Common myeloid progenitor, CD34-positive (primary cell): ENCODE results near the gene EEF1AKMT1.

Experiments
- CTCF ChIA-PET: fragments of 350-600 bp; sonication (Branson Sonifier 250); formaldehyde crosslinking; loops from one replicate; lab custom pipeline; 2021; ENCODE audit warnings: antibody characterized with exemption; lab: Charles Lee
- POLR2A ChIA-PET: fragments of 350-600 bp; sonication (Branson Sonifier 250); formaldehyde crosslinking; loops from one replicate; lab custom pipeline; 2021; ENCODE audit warnings: antibody characterized with exemption; lab: Charles Lee
- DNase-seq, 3 donors: peaks; one replicate each; pipeline versions ENCODE4 v3.0.0 to v3.0.0-alpha.2; 2013
- H3K27ac ChIP-seq, 2 experiments: 1 replicate in 1 of 2; 2 replicates in 1 of 2; pipeline ENCODE4 v1.7.0; 2013; ENCODE audit warnings: inconsistent platforms in 2 of 2, low read length in 2 of 2, mild to moderate bottlenecking in 2 of 2, low read depth in 1 of 2, moderate library complexity in 1 of 2; ENCODE audit not compliant: severe bottlenecking in 2 of 2, insufficient read depth in 1 of 2, poor library complexity in 1 of 2
- H3K27me3 ChIP-seq, 5 experiments: replicated peaks in 2 of 5; 1 replicate in 3 of 5; 2 replicates in 2 of 5; pipeline versions ENCODE4 v1.6.1 to v1.7.0; 2013; ENCODE audit warnings: low read length in 4 of 5, mild to moderate bottlenecking in 2 of 5, moderate library complexity in 2 of 5, inconsistent platforms in 1 of 5; ENCODE audit not compliant: insufficient read depth in 5 of 5, control insufficient read depth in 4 of 5
- H3K36me3 ChIP-seq, 4 experiments: 1 replicate in 2 of 4; 2 replicates in 2 of 4; pipeline versions ENCODE4 v1.6.1 to v1.7.0; 2013; ENCODE audit warnings: low read length in 3 of 4, control low read depth in 1 of 4, mild to moderate bottlenecking in 1 of 4; ENCODE audit not compliant: control insufficient read depth in 4 of 4, insufficient read depth in 4 of 4
- H3K4me1 ChIP-seq, 4 experiments: 1 replicate in 3 of 4; 2 replicates in 1 of 4; pipeline versions ENCODE4 v1.6.1 to v1.7.1; 2013; ENCODE audit warnings: low read length in 3 of 4, mild to moderate bottlenecking in 3 of 4, control low read depth in 1 of 4, inconsistent platforms in 1 of 4, moderate library complexity in 1 of 4; ENCODE audit not compliant: control insufficient read depth in 4 of 4, insufficient read depth in 4 of 4; ENCODE audit errors: control extremely low read depth in 1 of 4
- H3K4me3 ChIP-seq, 7 experiments: 1 replicate in 4 of 7; 2 replicates in 3 of 7; pipeline versions ENCODE4 v1.5.1 to v1.7.0; 2013; ENCODE audit warnings: mild to moderate bottlenecking in 7 of 7, low read length in 6 of 7, moderate library complexity in 6 of 7, inconsistent platforms in 2 of 7, low read depth in 2 of 7, control low read depth in 1 of 7; ENCODE audit not compliant: insufficient read depth in 4 of 7, control insufficient read depth in 1 of 7; ENCODE audit errors: extremely low read depth in 1 of 7
- H3K9me3 ChIP-seq, 5 experiments: 1 replicate in 4 of 5; 2 replicates in 1 of 5; pipeline versions ENCODE4 v1.6.1 to v1.7.1; 2013; ENCODE audit warnings: low read length in 4 of 5, mild to moderate bottlenecking in 2 of 5, inconsistent platforms in 1 of 5, low read depth in 1 of 5, moderate library complexity in 1 of 5; ENCODE audit not compliant: control insufficient read depth in 4 of 5, insufficient read depth in 2 of 5; ENCODE audit errors: control extremely low read depth in 1 of 5
- WGBS: methylation state at CpG from one replicate; pipeline ENCODE4 v1.1.5; 2013; ENCODE audit not compliant: insufficient coverage; 5-methylcytosine and 5-hydroxymethylcytosine counted together

EEF1AKMT1 gene

DNA sequence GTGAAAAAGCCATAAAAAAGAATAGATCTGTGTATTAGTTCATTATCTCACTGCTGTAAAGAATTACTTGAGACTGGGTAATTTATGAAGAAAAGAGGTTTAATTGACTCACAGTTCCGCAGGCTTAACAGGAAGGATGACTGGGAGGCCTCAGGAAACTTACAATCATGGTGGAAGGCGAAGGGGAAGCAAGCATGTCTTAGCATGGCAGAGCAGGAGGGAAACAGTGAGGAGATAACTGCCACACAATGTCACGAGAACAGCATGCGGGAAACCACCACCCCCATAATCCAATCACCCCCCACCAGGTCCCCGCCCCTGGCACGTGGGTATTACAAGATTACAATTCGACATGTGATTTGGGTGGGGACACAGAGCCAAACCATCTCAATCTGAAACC lies 39.1 kb upstream of the EEF1AKMT1 start:
- ChIA-PET POLR2A (no interaction called here), CTCF (no interaction called here)
- no peaks in the 10 kb centered on the region for H3K27me3 ChIP-seq
- H3K36me3 ChIP-seq = peaks cover 18 to 51% (median 24%) of the 10 kb centered on the region in 4 experiments
- no peak overlapping the region for H3K27ac ChIP-seq
- no peaks in the 10 kb centered on the region for H3K4me1 ChIP-seq
- H3K9me3 ChIP-seq = no peaks in the 10 kb centered on the region
- WGBS = 85% methylated on average over 4 of the region's 7 CpGs
- H3K4me3 ChIP-seq = no peak overlapping the region
- no peak for DNase-seq

DNA sequence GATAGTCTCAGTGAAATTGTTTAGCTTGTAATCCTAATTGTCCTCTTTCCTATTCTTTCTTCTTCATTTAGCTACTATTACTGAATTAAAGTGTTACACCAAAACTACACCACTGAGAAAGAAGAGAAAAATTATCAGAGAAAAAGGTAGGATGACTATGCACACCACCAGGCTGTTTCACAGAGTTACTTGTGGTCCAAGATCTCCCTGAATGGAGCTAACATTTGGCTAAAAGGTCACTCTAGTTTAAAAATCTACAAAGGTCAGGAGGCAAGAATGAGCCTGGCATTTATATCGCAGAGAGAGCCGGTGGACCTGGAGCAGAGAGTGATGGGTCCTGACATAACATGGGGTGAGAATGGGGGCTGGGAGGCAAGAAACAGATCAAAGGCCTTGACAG lies 37.0 kb upstream of the EEF1AKMT1 start:
- CTCF ChIA-PET = interaction anchor here (1.3 to 1.8 kb wide), 2 partner anchors 16 to 24 kb away, joined by 4 read pairs; no protein-coding TSS in a partner anchor

DNA sequence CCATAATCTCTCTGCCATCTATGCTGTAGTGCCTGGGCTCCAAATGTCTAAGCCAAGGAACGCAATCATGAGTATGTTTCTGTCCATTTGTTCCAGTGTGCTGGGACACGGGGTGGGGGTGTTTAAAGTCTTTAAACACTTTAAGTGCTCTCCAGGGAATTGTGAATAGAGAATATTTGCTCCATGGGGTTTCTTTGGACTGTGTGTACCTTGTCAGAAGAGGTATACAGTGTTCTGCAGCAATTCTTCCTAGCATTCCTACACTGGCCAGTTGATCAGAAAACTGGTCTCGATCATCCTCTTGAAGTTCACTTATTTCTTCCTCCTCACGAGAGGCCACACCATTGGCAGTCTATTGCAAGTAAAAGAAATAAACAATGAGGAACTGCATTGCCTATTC lies 35.1 kb upstream of the EEF1AKMT1 start:
- no peak overlapping the region for H3K27ac ChIP-seq
- ChIA-PET CTCF (interaction anchor here (1.0 to 1.8 kb wide), 3 partner anchors 32 to 315 kb away, joined by 3 to 5 read pairs (median 4); no protein-coding TSS in a partner anchor), POLR2A (no interaction called here)
- no peak overlapping the region for H3K4me3 ChIP-seq
- no peaks in the 10 kb centered on the region for H3K27me3 ChIP-seq
- WGBS = 100% methylated on average over 2 of the region's 4 CpGs
- no peak for DNase-seq
- H3K36me3 ChIP-seq = peaks cover 19 to 49% (median 25%) of the 10 kb centered on the region in 4 experiments
- no peaks in the 10 kb centered on the region for H3K4me1 ChIP-seq
- no peaks in the 10 kb centered on the region for H3K9me3 ChIP-seq

More for the DNA sequence above, 37.0 kb upstream of the EEF1AKMT1 start:
- Histone ChIP-seq H3K36me3 (peaks cover 21 to 50% (median 29%) of the 10 kb centered on the region in 4 experiments), H3K4me1 (no peaks in the 10 kb centered on the region), H3K4me3 (no peak overlapping the region), H3K9me3 (no peaks in the 10 kb centered on the region), H3K27me3 (no peaks in the 10 kb centered on the region), H3K27ac (no peak overlapping the region)
- POLR2A ChIA-PET = no interaction called here
- no peak for DNase-seq
- 100% methylated on average over 2 of the region's 2 CpGs for WGBS

DNA sequence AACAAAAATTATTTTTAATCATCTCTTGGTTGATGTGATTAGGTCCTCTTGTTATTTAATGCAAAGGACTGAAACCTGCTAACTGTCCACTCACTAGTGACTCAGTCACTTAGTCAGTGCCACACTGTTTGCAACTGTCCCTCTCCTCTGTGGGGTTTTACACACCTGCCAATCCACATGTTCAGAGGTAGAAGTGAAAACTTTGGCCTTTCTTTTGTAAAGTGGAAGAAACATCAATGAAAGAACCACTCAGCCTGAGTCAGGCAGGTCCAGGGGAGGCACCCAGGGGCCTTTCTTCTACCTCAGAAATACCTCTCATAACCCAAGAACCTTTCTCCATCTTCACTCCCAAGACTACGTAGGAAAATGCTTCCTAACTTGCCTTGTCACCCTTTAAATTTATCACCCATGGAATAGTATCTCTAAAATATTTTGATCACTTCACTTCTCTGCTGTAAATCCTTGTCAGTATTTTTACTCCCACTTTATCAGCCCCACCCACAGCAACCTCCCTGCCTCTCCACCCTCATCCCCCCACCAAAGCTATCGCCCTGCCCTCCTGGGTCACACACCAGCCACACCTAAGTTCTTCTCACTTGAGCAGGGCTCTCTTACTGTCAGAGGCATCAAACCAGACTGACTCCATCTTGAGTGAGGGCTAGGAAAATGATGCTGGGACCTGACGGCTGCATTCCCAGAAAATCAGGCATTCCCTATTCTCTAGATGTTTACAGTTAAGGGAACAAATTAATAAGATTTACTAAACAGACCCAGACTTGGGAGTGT lies 29.6 kb upstream of the EEF1AKMT1 start:
- H3K4me1 ChIP-seq = peaks cover 0 to 8% (median 5%) of the 10 kb centered on the region in 4 experiments
- no peak for DNase-seq
- peaks cover 9 to 35% (median 19%) of the 10 kb centered on the region in 4 experiments for H3K36me3 ChIP-seq
- H3K4me3 ChIP-seq = no peak overlapping the region
- H3K9me3 ChIP-seq = no peaks in the 10 kb centered on the region
- H3K27ac ChIP-seq = peak overlapping the region in 1 of 2 experiments; percentile 22
- H3K27me3 ChIP-seq = no peaks in the 10 kb centered on the region
- ChIA-PET CTCF (no interaction called here), POLR2A (no interaction called here)
- 100% methylated on average over 1 of the region's 3 CpGs for WGBS

DNA sequence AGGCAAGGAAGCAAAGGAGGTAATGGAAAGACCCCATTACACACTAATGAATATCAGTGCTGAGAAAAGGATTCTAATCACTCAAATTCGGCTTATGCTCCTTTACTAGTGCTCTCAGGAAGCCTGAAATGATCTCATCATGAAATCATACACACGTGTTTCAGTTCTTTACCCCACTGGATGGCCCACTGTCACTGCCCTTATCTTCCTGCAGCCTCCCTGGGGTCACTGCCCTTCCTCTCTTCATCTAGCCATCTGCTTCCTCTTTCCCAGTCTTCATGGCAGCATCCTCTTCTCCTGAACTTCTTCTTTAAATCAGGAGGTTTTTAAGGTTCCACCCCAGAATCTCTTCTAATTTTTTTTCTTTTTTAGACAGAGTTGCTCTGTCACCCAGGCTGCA lies 27.9 kb upstream of the EEF1AKMT1 start:
- CTCF ChIA-PET = no interaction called here
- Histone ChIP-seq H3K4me1 (peaks cover 5 to 19% (median 13%) of the 10 kb centered on the region in 4 experiments), H3K9me3 (no peaks in the 10 kb centered on the region), H3K4me3 (no peak overlapping the region), H3K36me3 (peaks cover 5 to 28% (median 15%) of the 10 kb centered on the region in 4 experiments), H3K27ac (peak overlapping the region in 1 of 2 experiments; percentile 18), H3K27me3 (no peaks in the 10 kb centered on the region)
- POLR2A ChIA-PET = no interaction called here
- 44% methylated on average over 2 of the region's 2 CpGs for WGBS
- DNase-seq = peak in 2 of 3 donors; percentile 29 to 40

DNA sequence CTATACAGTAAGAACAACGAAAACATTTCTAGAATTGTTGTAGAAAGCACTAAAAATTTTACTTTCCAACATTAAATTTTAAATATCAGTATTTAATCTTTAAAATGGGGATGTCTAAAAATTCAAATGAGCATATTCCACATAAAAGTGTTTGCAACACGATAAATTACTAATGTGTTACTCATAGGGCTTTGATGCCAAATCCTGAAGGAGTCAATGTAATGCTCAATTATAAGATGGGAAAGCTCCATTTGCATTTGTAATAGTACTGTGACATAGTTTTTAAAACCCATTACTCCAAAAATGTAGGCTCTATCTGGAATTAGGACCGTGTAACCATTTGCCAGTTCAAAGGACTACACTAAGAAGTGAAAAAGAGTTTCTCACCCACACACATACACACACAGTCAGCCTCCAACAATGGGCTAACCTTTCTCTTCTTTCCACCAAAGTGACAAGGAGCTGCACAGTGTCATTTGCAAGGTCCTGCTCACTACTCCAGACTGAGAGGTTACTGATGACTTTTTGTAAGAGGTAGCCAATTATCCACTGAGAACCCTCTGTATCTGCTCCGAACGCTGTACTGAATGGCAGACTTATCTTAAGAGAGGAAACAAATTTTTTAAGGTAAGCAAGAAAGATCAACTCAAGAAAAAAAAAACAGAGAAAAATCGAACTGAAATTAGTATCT lies 26.1 kb upstream of the EEF1AKMT1 start:
- CTCF ChIA-PET = interaction anchor here (1.6 kb wide), 1 partner anchor 29 kb away, joined by 3 read pairs; no protein-coding TSS in a partner anchor
- Histone ChIP-seq H3K9me3 (no peaks in the 10 kb centered on the region), H3K27ac (no peak overlapping the region), H3K4me3 (no peak overlapping the region), H3K4me1 (peaks cover 5 to 21% (median 15%) of the 10 kb centered on the region in 4 experiments), H3K36me3 (peaks cover 4 to 36% (median 23%) of the 10 kb centered on the region in 4 experiments), H3K27me3 (no peaks in the 10 kb centered on the region)
- no peak for DNase-seq
- POLR2A ChIA-PET = no interaction called here
- 100% methylated on average over 2 of the region's 6 CpGs for WGBS
